ENCODE data around the gene UNC5A.

UNC5A gene

GRCh38 chr5:176849611-176850227, 39.4 kb downstream of the UNC5A start:
- Histone ChIP-seq H3K27ac (no peak overlapping the region), H3K9me3 (no peaks in the 10 kb centered on the region), H3K4me3 (ENCODE audit: low read depth in 1 of 2, low read length in 1 of 2) (no peak overlapping the region), H3K27me3 (peaks cover 84% of the 10 kb centered on the region), H3K4me1 (ENCODE audit: control insufficient read depth in 1 of 2, insufficient read depth in 1 of 2, low read depth in 1 of 2, low read length in 1 of 2) (no peaks in the 10 kb centered on the region), H3K36me3 (no peaks in the 10 kb centered on the region)
- TF ChIP-seq CTCF (IDR thresholded peaks at IDR 0.05) = no peak

GRCh38 chr5:176850371-176851245, 40.2 kb downstream of the UNC5A start:
- no peak for TF ChIP-seq CTCF (IDR thresholded peaks at IDR 0.05)

GRCh38 chr5:176851380-176851779, 41.0 kb downstream of the UNC5A start:
- no peak for TF ChIP-seq CTCF (IDR thresholded peaks at IDR 0.05)
- H3K27me3 ChIP-seq = peaks cover 68% of the 10 kb centered on the region
- H3K9me3 ChIP-seq = no peaks in the 10 kb centered on the region
- H3K27ac ChIP-seq = no peak overlapping the region
- H3K36me3 ChIP-seq = no peaks in the 10 kb centered on the region
- H3K4me3 ChIP-seq (ENCODE audit: low read depth in 1 of 2, low read length in 1 of 2) = no peak overlapping the region
- no peaks in the 10 kb centered on the region for H3K4me1 ChIP-seq (ENCODE audit: control insufficient read depth in 1 of 2, insufficient read depth in 1 of 2, low read depth in 1 of 2, low read length in 1 of 2)

More at GRCh38 chr5:176850371-176851245, 40.2 kb downstream of the UNC5A start:
- Histone ChIP-seq H3K9me3 (no peaks in the 10 kb centered on the region), H3K27ac (no peak overlapping the region), H3K4me1 (ENCODE audit: control insufficient read depth in 1 of 2, insufficient read depth in 1 of 2, low read depth in 1 of 2, low read length in 1 of 2) (no peaks in the 10 kb centered on the region), H3K36me3 (no peaks in the 10 kb centered on the region), H3K27me3 (peaks cover 75% of the 10 kb centered on the region), H3K4me3 (ENCODE audit: low read depth in 1 of 2, low read length in 1 of 2) (no peak overlapping the region)

- H3K36me3 ChIP-seq = no peaks in the 10 kb centered on the region
- peaks cover 68% of the 10 kb centered on the region for H3K27me3 ChIP-seq
- no peak overlapping the region for H3K27ac ChIP-seq
- no peak overlapping the region for H3K4me3 ChIP-seq (ENCODE audit: low read depth in 1 of 2, low read length in 1 of 2)
- H3K4me1 ChIP-seq (ENCODE audit: control insufficient read depth in 1 of 2, insufficient read depth in 1 of 2, low read depth in 1 of 2, low read length in 1 of 2) = no peaks in the 10 kb centered on the region
- H3K9me3 ChIP-seq = no peaks in the 10 kb centered on the region
- TF ChIP-seq CTCF (IDR thresholded peaks at IDR 0.05) = no peak
Observed at GRCh38 chr5:176851871-176852658, 41.7 kb downstream of the UNC5A start.

- H3K36me3 ChIP-seq = no peaks in the 10 kb centered on the region
- peaks cover 67% of the 10 kb centered on the region for H3K27me3 ChIP-seq
- no peaks in the 10 kb centered on the region for H3K4me1 ChIP-seq (ENCODE audit: control insufficient read depth in 1 of 2, insufficient read depth in 1 of 2, low read depth in 1 of 2, low read length in 1 of 2)
- no peak for TF ChIP-seq CTCF (IDR thresholded peaks at IDR 0.05)
- H3K4me3 ChIP-seq (ENCODE audit: low read depth in 1 of 2, low read length in 1 of 2) = no peak overlapping the region
- H3K27ac ChIP-seq = no peak overlapping the region
- H3K9me3 ChIP-seq = no peaks in the 10 kb centered on the region
Observed at GRCh38 chr5:176853151-176853778, 42.9 kb downstream of the UNC5A start.

Measured in neutrophil (primary cell).